NT2/D1 (cell line): ENCODE results near the gene APBA1.

Experiments used
- DNase-seq: peaks from one replicate; pipeline ENCODE4 v3.0.0-alpha.2; 2011; ENCODE audit warnings: low read depth, low spot score
- H3K27me3 ChIP-seq: 2 replicates; pipeline ENCODE4 v1.6.0; 2011; ENCODE audit warnings: mild to moderate bottlenecking; ENCODE audit not compliant: insufficient read length, insufficient read depth
- H3K36me3 ChIP-seq: 2 replicates; pipeline ENCODE4 v1.6.1; 2011; ENCODE audit warnings: mild to moderate bottlenecking, low read length, mixed read lengths; ENCODE audit not compliant: insufficient read depth, insufficient read length
- H3K4me1 ChIP-seq: 2 replicates; pipeline ENCODE4 v1.5.1; 2011; ENCODE audit not compliant: insufficient read depth, insufficient read length
- H3K4me3 ChIP-seq: 2 replicates; pipeline ENCODE4 v1.5.1; 2011; ENCODE audit warnings: low read depth; ENCODE audit not compliant: insufficient read length
- H3K9ac ChIP-seq: 2 replicates; pipeline ENCODE4 v1.6.0; 2011; ENCODE audit warnings: low read depth; ENCODE audit not compliant: insufficient read length
- H3K9me3 ChIP-seq: 2 replicates; pipeline ENCODE4 v1.5.1; 2011; ENCODE audit warnings: mild to moderate bottlenecking, low read length; ENCODE audit not compliant: insufficient read depth
- SUZ12 ChIP-seq: IDR thresholded peaks from 2 replicates; pipeline ENCODE4 v1.6.1; 2011; ENCODE audit not compliant: insufficient read length, insufficient read depth; ENCODE audit errors: extremely low read depth
- YY1 ChIP-seq: IDR thresholded peaks from 2 replicates; pipeline ENCODE4 v1.6.1; 2011; ENCODE audit not compliant: insufficient read length, insufficient read depth
- ZNF274 ChIP-seq: IDR thresholded peaks from 2 replicates; pipeline ENCODE4 v1.6.1; 2011; ENCODE audit warnings: mild to moderate bottlenecking, low read depth, low read length

Gene APBA1

GRCh38 chr9:69527454-69527853, 144.7 kb downstream of the APBA1 start:
- no peak for TF ChIP-seq YY1
- no peak for TF ChIP-seq SUZ12
- no peak for TF ChIP-seq ZNF274
- no peaks in the 10 kb centered on the region for H3K27me3 ChIP-seq
- no peak overlapping the region for H3K4me3 ChIP-seq
- no peak for DNase-seq
- H3K36me3 ChIP-seq = no peaks in the 10 kb centered on the region
- H3K9ac ChIP-seq = no peak overlapping the region
- peaks cover 5% of the 10 kb centered on the region; the same call in 1 of the 2 replicates for H3K9me3 ChIP-seq
- H3K4me1 ChIP-seq = no peaks in the 10 kb centered on the region

GRCh38 chr9:69526699-69527098, 145.5 kb downstream of the APBA1 start:
- Histone ChIP-seq H3K4me1 (no peaks in the 10 kb centered on the region), H3K9ac (no peak overlapping the region), H3K27me3 (no peaks in the 10 kb centered on the region), H3K9me3 (peaks cover 5% of the 10 kb centered on the region; the same call in 1 of the 2 replicates), H3K4me3 (no peak overlapping the region), H3K36me3 (no peaks in the 10 kb centered on the region)
- TF ChIP-seq ZNF274 (no peak), SUZ12 (no peak), YY1 (no peak)
- DNase-seq = no peak

GRCh38 chr9:69519470-69520240, 152.5 kb downstream of the APBA1 start:
- TF ChIP-seq YY1 (no peak), SUZ12 (no peak), ZNF274 (no peak)
- peaks cover 4% of the 10 kb centered on the region; the same call in 1 of the 2 replicates for H3K9me3 ChIP-seq
- H3K4me1 ChIP-seq = no peaks in the 10 kb centered on the region

GRCh38 chr9:69516353-69517322, 155.5 kb downstream of the APBA1 start:
- Histone ChIP-seq H3K4me3 (no peak overlapping the region), H3K36me3 (no peaks in the 10 kb centered on the region), H3K9ac (no peak overlapping the region), H3K9me3 (peaks cover 4% of the 10 kb centered on the region; the same call in 1 of the 2 replicates), H3K4me1 (no peaks in the 10 kb centered on the region), H3K27me3 (no peaks in the 10 kb centered on the region)
- no peak for TF ChIP-seq ZNF274
- TF ChIP-seq SUZ12 = no peak
- TF ChIP-seq YY1 = no peak
- no peak for DNase-seq

More at GRCh38 chr9:69519470-69520240, 152.5 kb downstream of the APBA1 start:
- H3K9ac ChIP-seq = no peak overlapping the region
- no peaks in the 10 kb centered on the region for H3K36me3 ChIP-seq
- H3K27me3 ChIP-seq = no peaks in the 10 kb centered on the region
- H3K4me3 ChIP-seq = no peak overlapping the region
- DNase-seq = no peak

- H3K36me3 ChIP-seq = no peaks in the 10 kb centered on the region
- H3K9me3 ChIP-seq = peaks cover 4% of the 10 kb centered on the region; the same call in 1 of the 2 replicates
- DNase-seq = no peak
- no peak overlapping the region for H3K4me3 ChIP-seq
- no peaks in the 10 kb centered on the region for H3K4me1 ChIP-seq
- no peak overlapping the region for H3K9ac ChIP-seq
- no peaks in the 10 kb centered on the region for H3K27me3 ChIP-seq
- TF ChIP-seq SUZ12 (no peak), YY1 (no peak), ZNF274 (no peak)
Measured at GRCh38 chr9:69515810-69516209, 156.4 kb downstream of the APBA1 start.

GRCh38 chr9:69513141-69513820, 158.9 kb downstream of the APBA1 start:
- no peak for DNase-seq
- Histone ChIP-seq H3K9me3 (peaks cover 4% of the 10 kb centered on the region; the same call in 1 of the 2 replicates), H3K36me3 (no peaks in the 10 kb centered on the region), H3K4me3 (no peak overlapping the region), H3K27me3 (no peaks in the 10 kb centered on the region), H3K4me1 (no peaks in the 10 kb centered on the region), H3K9ac (no peak overlapping the region)
- TF ChIP-seq SUZ12 (no peak), YY1 (no peak), ZNF274 (no peak)

- Histone ChIP-seq H3K4me3 (no peak overlapping the region), H3K9me3 (peaks cover 7% of the 10 kb centered on the region; the same call in 1 of the 2 replicates), H3K36me3 (no peaks in the 10 kb centered on the region), H3K4me1 (no peaks in the 10 kb centered on the region), H3K27me3 (no peaks in the 10 kb centered on the region), H3K9ac (no peak overlapping the region)
- TF ChIP-seq YY1 (no peak), SUZ12 (no peak), ZNF274 (no peak)
- no peak for DNase-seq
Measured at GRCh38 chr9:69504058-69504457, 168.1 kb downstream of the APBA1 start.
